Pancreas (tissue), 10 donors: ENCODE measurements around the gene APOC3. TPM values are rescaled to one million over a fixed set of nuclear protein-coding genes. Genes with fewer than 3 reads are reported as not detected.
A peak's percentile ranks its signal among the peaks of the same experiment; 100 is the strongest.

Source experiments
- ATAC-seq, 4 donors: fragments of 200-7000 bp; cut with Tn5 transposase; one replicate each; pipeline versions ENCODE4 v1.8.0 to v1.9.1; 2020; ENCODE audit warnings: mild to moderate bottlenecking in 4 of 4, moderate library complexity in 4 of 4
- DNase-seq, 6 donors: peaks; one replicate each; pipeline ENCODE4 v3.0.0-alpha.2; 2020
- FAIRE-seq: peaks from 2 replicates; lab custom pipeline; 2012; peaks lifted over from hg19 to GRCh38; lab: Jason Lieb, UNC
- H3K27ac ChIP-seq, 4 donors: fragments of 200-600 bp; sonication (generic); 1 replicate in 3 of 4; 2 replicates in 1 of 4; pipeline versions ENCODE4 v1.5.0 to v1.8.0; 2020
- H3K27me3 ChIP-seq, 4 donors: fragments of 200-600 bp; one replicate each; pipeline ENCODE4 v1.8.0; 2021
- H3K36me3 ChIP-seq, 3 donors: fragments of 200-600 bp; sonication (generic) in 1 of 3; one replicate each; pipeline versions ENCODE4 v1.5.0 to v1.8.0; 2020 to 2021
- H3K4me1 ChIP-seq, 3 donors: fragments of 200-600 bp; one replicate each; pipeline ENCODE4 v1.8.0; 2021
- H3K4me3 ChIP-seq, 4 donors: fragments of 200-600 bp; sonication (generic) in 2 of 4; one replicate each; pipeline versions ENCODE4 v1.5.0 to v1.8.0; 2020 to 2021
- H3K9me3 ChIP-seq, 4 donors: fragments of 200-600 bp; one replicate each; pipeline ENCODE4 v1.8.0; 2021
- CTCF ChIP-seq, 4 donors: fragments of 200-600 bp; sonication (generic) in 3 of 4; IDR thresholded peaks; one replicate each; pipeline versions ENCODE4 v1.5.0 to v1.8.0; 2021; ENCODE audit warnings: antibody characterized with exemption in 4 of 4
- WGBS, 2 donors: extraction: QIAGEN DNeasy Blood & Tissue Kit; methylation state at CpG; one replicate each; pipeline ENCODE4 v1.1.7; 2013; 5-methylcytosine and 5-hydroxymethylcytosine counted together
- intact Hi-C, 3 donors: fragments of 100-400 bp; cut with DNase I; formaldehyde crosslinking; loops; one replicate each; pipeline versions ENCODE4 v1.11.1 to v1.14.2; 2022
- polyA plus RNA-seq, 2 donors: library from polyadenylated mRNA; stranded (reverse); fragments of 200-250 nt; gene quantifications; one replicate each; pipeline ENCODE4 v1.2.3, GENCODE V29; 2013
- total RNA-seq, 6 donors: library from RNA; stranded (reverse); fragmentation: NEBNext Ultra II Directional in 4 of 6; extraction: Animal tissue kit (Norgen Biotek cat#: 25700) in 4 of 6; gene quantifications; one replicate each; pipeline versions ENCODE4 v1.2.1 to v1.2.4, GENCODE V29; 2021 to 2023
- donor health status: healthy with polysubstance abuse.
- donor health status: DM: no; HTN: no; CAD: no; lungs with moderate emphysema.
- donor health status: DM: no; HTN: no; CAD: no.
- donor health status: control.
- donor health status: control.
- donor health status: Bipolar disorder and iron deficiency.
- donor health status: DM: yes; HTN: yes; CAD: no.
- donor health status: DM: no; HTN: no; CAD: no.
- donor health status: DM: no; HTN: no; CAD: no.
- donor health status: DM: yes; HTN: yes; CAD: no.

Gene APOC3
- total and polyA plus RNA-seq, 8 donors = 2.9 to 3.7 TPM; not detected in 6

DNA sequence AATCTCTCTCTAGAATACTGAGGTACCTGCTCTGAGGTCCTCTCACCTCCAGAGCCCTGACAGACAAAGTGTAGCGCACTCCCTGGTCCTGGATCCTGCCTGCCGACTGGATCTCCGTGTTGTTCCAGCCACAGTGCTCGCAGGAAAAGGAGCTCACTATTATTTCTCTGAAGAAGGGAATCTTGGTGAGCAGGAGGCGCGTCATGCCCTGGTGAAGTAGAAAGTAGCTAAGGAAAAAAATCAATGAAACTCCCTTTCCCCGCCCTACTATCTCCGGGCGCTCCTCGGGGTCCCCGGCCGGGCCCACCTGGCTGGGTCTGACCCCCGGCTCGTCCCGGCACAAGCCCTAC, 42.3 kb upstream of the APOC3 start:
- 0% methylated on average over 15 of the region's 15 CpGs for WGBS, 2 donors
- Histone ChIP-seq H3K27ac (peak overlapping the region; percentile 62 to 83 (median 71)), H3K4me3 (peak overlapping the region; percentile 91 to 98 (median 94)), H3K27me3 (no peaks in the 10 kb centered on the region), H3K9me3 (no peaks in the 10 kb centered on the region), H3K4me1 (peaks cover 13 to 23% (median 19%) of the 10 kb centered on the region in 3 donors), H3K36me3 (peaks cover 4 to 33% (median 15%) of the 10 kb centered on the region in 3 donors)
- intact Hi-C loops = loop anchor here in 1 of 3 donors (10.0 kb wide), 1 partner anchor 317 kb away; no protein-coding TSS in a partner anchor
- ATAC-seq (peak in 2 of 4 donors; percentile 8 to 9), DNase-seq (no peak), FAIRE-seq (no peak)
- TF ChIP-seq CTCF (IDR thresholded peaks at IDR 0.05) = no peak

DNA sequence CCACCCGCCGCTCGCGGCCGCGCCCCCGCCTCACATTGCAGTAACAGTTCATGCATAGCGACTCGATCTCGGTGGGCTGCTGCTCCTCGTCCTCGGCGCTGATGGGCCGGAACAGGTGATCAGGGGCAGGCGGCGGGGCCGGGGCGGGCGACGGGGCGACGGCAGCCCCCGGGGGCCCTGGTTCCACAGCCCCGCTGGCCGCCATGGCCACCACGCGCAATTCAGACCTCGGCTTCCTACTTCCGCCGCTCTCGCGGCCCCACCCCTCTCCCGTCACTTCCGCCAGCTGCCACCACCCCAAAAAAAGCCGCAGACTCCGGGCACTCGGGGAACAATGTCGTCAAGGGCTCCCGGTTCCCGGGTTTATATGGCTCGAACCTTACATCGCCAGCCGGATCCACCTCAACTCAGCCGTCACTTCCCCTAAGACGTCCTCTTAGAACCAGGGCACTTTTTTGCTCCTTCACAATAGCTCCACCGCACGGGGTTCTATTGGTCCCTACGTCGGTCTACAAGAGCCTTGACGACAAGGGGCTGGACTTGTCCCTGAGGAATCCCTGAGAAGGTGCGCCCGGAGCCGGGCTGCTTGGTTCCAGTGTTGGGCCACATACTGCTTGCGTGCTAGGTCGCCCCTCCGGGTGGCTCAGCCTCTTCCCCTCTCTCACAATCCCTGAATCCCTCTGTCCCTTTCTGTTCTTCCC, 41.8 kb upstream of the APOC3 start, which contains the start of gene ZPR1:
TSS of gene ZPR1 (minus strand) at position 238 of the 701 bp plus-strand sequence. CDS start at position 205, 33 bp downstream.
- 1 to 2% methylated on average over 43 to 56 of the region's 56 CpGs for WGBS, 2 donors
- Histone ChIP-seq H3K9me3 (no peaks in the 10 kb centered on the region), H3K27ac (peak within 1 kb of the TSS; percentile 62 to 83 (median 71)), H3K4me1 (peaks cover 14 to 24% (median 19%) of the 10 kb centered on the region in 3 donors), H3K27me3 (no peaks in the 10 kb centered on the region), H3K4me3 (peak within 1 kb of the TSS; percentile 91 to 98 (median 94)), H3K36me3 (peaks cover 4 to 29% (median 15%) of the 10 kb centered on the region in 3 donors)
- no peak for TF ChIP-seq CTCF (IDR thresholded peaks at IDR 0.05)
- intact Hi-C loops = loop anchor here in 1 of 3 donors (2.0 to 10.0 kb wide), 2 partner anchors 51 to 317 kb away; no protein-coding TSS in a partner anchor
- ATAC-seq = peak; percentile 86 to 91 (median 90)
- no peak for FAIRE-seq
- DNase-seq = peak; percentile 73 to 91 (median 82)

GRCh38 chr11:116788534-116788933, 41.2 kb upstream of the APOC3 start:
- peaks cover 4 to 23% (median 15%) of the 10 kb centered on the region in 3 donors for H3K36me3 ChIP-seq
- DNase-seq = no peak
- intact Hi-C loops = loop anchor here in 1 of 3 donors (2.0 to 10.0 kb wide), 2 partner anchors 50 to 316 kb away; no protein-coding TSS in a partner anchor
- TF ChIP-seq CTCF (IDR thresholded peaks at IDR 0.05) = no peak
- WGBS, 2 donors = 40 to 50% methylated on average over 4 of the region's 4 CpGs
- ATAC-seq = no peak
- H3K4me3 ChIP-seq = peak overlapping the region; percentile 91 to 98 (median 94)
- H3K27me3 ChIP-seq = no peaks in the 10 kb centered on the region
- FAIRE-seq = no peak
- no peaks in the 10 kb centered on the region for H3K9me3 ChIP-seq
- peak overlapping the region in 2 of 4 donors; percentile 62 to 73 for H3K27ac ChIP-seq
- peaks cover 14 to 24% (median 19%) of the 10 kb centered on the region in 3 donors for H3K4me1 ChIP-seq

GRCh38 chr11:116788975-116789374, 40.7 kb upstream of the APOC3 start:
- H3K36me3 ChIP-seq = peaks cover 4 to 22% (median 11%) of the 10 kb centered on the region in 3 donors
- H3K27ac ChIP-seq = no peak overlapping the region
- WGBS, 2 donors = 80% methylated on average over 4 of the region's 4 CpGs
- no peak for TF ChIP-seq CTCF (IDR thresholded peaks at IDR 0.05)
- H3K27me3 ChIP-seq = no peaks in the 10 kb centered on the region
- ATAC-seq (no peak), DNase-seq (peak in 1 of 6 donors; percentile 46), FAIRE-seq (no peak)
- no peak overlapping the region for H3K4me3 ChIP-seq
- intact Hi-C loops = loop anchor here in 1 of 3 donors (2.0 to 10.0 kb wide), 2 partner anchors 50 to 316 kb away; no protein-coding TSS in a partner anchor
- H3K4me1 ChIP-seq = peaks cover 14 to 24% (median 19%) of the 10 kb centered on the region in 3 donors
- H3K9me3 ChIP-seq = no peaks in the 10 kb centered on the region
